H1 (cell line): ENCODE results near the gene SEMA5B. TPM values are rescaled to one million over a fixed set of nuclear protein-coding genes. Genes with fewer than 3 reads are reported as not detected.

ENCODE experiments used
- E2F6 ChIP-seq: IDR thresholded peaks from 2 replicates; pipeline ENCODE4 v1.6.1; 2012; ENCODE audit warnings: inconsistent platforms
- GABPA ChIP-seq: IDR thresholded peaks from 2 replicates; pipeline ENCODE4 v1.6.1; 2011; ENCODE audit warnings: mild to moderate bottlenecking, low read length, moderate library complexity, borderline replicate concordance; ENCODE audit not compliant: insufficient read depth
- MAX ChIP-seq: IDR thresholded peaks from 2 replicates; pipeline ENCODE4 v1.6.1; 2012; ENCODE audit warnings: inconsistent platforms
- SIN3A ChIP-seq, 2 experiments: IDR thresholded peaks in 1 of 2; conservative IDR thresholded peaks in 1 of 2; 2 replicates each; pipeline ENCODE4 v1.6.1; 2011 to 2012; ENCODE audit warnings: low read length in 2 of 2, improper control_type of control experiment in 1 of 2, low read depth in 1 of 2, mild to moderate bottlenecking in 1 of 2
- SUZ12 ChIP-seq: fragments of 200-600 bp; sonication (generic); IDR thresholded peaks from 2 replicates; pipeline ENCODE4 v1.6.1; 2012; ENCODE audit warnings: mild to moderate bottlenecking, inconsistent platforms, low read length, moderate library complexity, mixed read lengths
- USF2 ChIP-seq: IDR thresholded peaks from 2 replicates; pipeline ENCODE4 v1.6.1; 2011; ENCODE audit warnings: low read length, improper control_type of control experiment
- polyA plus RNA-seq, 7 experiments: library from polyadenylated mRNA; depleted of rRNA in 3 of 7; stranded (reverse) in 5 of 7; unstranded in 2 of 7; fragments of >200 nt in 5 of 7; fragments of 200-250 nt in 2 of 7; gene quantifications; 1 replicate in 5 of 7; 2 replicates in 1 of 7; 4 replicates in 1 of 7; pipeline versions ENCODE4 v1.2.1 to v1.2.3, GENCODE V29; 2011 to 2013; ENCODE audit warnings: missing spikeins in 2 of 7, mixed read lengths in 2 of 7
- total RNA-seq: library from RNA; stranded (reverse); fragmentation: NEBNext Ultra II Directional; extraction: Animal tissue kit (Norgen Biotek cat#: 25700); gene quantifications from 2 replicates; pipeline ENCODE4 v1.2.1, GENCODE V29; 2021

SEMA5B gene
- total and polyA plus RNA-seq, 2 of the 8 experiments (the other 6 are each of a cell fraction or from before 2014, with no cell fraction given) = 13.1 to 22.4 TPM

- TF ChIP-seq USF2 = no peak
- TF ChIP-seq GABPA = no peak
- no peak for TF ChIP-seq MAX
- peak in 1 of 2 experiments; percentile 21; a peak in 1 of 4 replicates for TF ChIP-seq SIN3A (conservative IDR thresholded peaks at IDR 0.05 in 1 of 2, IDR thresholded peaks at IDR 0.05 in 1 of 2; ENCODE audit: low read depth in 1 of 2, low read length in 2 of 2)
- TF ChIP-seq E2F6 = no peak
- TF ChIP-seq SUZ12 = peak; percentile 45; the same call in 1 of the 2 replicates
Measured at GRCh38 chr3:123067689-123068600, 40.4 kb upstream of the SEMA5B start (continued).
